Stimulated activated CD4-positive, alpha-beta T cell treated with anti-CD3 and anti-CD28 coated beads, Interleukin-2, amount 100 ng/mL, for 4 hours (primary cell): ENCODE data around the gene USP19.

Source experiments
- DNase-seq: peaks from one replicate; pipeline ENCODE4 v3.0.0-alpha.2; 2020; ENCODE audit warnings: low read depth

The USP19 gene, protein sequence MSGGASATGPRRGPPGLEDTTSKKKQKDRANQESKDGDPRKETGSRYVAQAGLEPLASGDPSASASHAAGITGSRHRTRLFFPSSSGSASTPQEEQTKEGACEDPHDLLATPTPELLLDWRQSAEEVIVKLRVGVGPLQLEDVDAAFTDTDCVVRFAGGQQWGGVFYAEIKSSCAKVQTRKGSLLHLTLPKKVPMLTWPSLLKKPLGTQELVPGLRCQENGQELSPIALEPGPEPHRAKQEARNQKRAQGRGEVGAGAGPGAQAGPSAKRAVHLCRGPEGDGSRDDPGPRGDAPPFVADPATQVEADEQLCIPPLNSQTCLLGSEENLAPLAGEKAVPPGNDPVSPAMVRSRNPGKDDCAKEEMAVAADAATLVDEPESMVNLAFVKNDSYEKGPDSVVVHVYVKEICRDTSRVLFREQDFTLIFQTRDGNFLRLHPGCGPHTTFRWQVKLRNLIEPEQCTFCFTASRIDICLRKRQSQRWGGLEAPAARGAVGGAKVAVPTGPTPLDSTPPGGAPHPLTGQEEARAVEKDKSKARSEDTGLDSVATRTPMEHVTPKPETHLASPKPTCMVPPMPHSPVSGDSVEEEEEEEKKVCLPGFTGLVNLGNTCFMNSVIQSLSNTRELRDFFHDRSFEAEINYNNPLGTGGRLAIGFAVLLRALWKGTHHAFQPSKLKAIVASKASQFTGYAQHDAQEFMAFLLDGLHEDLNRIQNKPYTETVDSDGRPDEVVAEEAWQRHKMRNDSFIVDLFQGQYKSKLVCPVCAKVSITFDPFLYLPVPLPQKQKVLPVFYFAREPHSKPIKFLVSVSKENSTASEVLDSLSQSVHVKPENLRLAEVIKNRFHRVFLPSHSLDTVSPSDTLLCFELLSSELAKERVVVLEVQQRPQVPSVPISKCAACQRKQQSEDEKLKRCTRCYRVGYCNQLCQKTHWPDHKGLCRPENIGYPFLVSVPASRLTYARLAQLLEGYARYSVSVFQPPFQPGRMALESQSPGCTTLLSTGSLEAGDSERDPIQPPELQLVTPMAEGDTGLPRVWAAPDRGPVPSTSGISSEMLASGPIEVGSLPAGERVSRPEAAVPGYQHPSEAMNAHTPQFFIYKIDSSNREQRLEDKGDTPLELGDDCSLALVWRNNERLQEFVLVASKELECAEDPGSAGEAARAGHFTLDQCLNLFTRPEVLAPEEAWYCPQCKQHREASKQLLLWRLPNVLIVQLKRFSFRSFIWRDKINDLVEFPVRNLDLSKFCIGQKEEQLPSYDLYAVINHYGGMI (N-terminal part only)

DNA sequence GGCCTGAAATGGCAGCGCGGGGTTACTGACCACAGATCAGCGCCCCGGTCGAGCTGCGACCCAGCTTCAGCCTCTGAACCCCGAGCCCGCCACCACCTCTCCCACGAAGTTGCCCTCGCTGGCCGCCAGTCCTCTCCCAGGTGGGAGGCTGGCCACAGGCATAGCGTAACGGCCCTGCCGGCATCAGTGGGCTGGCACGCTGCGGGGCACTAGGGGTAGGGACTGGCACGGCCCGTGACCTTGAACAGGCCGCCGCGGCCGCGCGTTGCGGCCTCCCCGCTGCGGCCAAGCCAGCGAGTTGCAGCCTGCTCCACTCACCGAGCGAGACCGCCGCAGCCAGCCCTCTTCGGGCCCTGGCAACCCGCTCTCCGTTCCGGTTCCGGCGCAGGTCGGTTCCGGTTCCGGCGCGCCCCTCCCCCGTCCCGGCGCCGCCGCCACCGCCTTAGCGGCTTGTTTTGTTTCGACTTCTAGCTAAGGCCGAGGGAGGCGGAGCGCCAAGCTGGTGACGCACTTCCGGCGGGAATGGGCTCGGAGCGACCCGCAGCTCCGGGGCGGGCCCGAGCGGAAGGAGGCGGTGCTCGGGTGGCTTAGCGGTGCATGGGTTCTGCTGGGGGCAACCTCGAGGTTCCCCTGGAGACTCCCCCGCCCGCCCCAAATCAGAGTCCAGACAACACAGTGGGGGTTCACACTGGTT lies at the start of gene USP19:
Gene USP19 (minus strand): TSS at position 386 of the 694 bp plus-strand sequence. CDS start 1,678 bp downstream, outside the sequence.
- peak; percentile 89 for DNase-seq

DNA sequence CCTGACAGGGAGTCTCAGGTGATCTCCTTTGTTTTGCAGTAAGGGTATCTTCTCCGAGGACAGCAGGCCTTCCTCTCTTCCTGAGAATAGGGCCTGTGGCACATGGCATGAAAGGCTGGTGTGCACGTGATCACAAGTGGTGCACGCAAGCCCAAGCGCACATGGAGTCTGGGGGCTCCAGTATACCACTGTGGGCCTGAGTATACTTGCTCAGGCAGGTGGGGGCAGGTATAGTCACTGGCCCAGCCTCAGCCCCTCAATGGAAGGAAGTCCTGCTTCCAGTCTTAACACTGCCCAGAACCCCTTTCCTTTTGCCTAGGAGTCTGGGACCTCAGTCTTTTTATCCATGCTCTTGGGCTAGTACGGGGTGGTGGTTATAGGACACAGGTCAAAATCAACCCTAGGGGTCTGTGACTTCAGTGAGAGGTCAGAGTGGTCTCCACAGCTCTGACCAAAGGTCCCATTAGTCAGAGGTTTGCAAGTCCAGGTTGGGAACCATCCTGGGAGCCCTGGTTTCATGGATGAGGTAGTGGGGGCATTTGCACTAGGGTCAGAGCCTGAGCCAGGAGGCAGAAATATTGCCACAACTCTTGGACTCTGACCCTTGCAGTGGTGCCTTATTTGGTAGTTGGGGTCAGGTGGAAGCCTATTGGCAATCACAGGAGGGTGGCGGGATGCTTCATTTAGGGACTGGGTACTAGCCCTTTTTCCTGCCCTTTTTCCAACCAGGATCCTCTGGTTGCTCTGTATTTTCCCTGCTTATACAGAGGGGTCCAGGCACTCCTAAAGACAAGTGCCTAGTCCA lies 46.3 kb upstream of the USP19 start:
- no peak for DNase-seq

DNA sequence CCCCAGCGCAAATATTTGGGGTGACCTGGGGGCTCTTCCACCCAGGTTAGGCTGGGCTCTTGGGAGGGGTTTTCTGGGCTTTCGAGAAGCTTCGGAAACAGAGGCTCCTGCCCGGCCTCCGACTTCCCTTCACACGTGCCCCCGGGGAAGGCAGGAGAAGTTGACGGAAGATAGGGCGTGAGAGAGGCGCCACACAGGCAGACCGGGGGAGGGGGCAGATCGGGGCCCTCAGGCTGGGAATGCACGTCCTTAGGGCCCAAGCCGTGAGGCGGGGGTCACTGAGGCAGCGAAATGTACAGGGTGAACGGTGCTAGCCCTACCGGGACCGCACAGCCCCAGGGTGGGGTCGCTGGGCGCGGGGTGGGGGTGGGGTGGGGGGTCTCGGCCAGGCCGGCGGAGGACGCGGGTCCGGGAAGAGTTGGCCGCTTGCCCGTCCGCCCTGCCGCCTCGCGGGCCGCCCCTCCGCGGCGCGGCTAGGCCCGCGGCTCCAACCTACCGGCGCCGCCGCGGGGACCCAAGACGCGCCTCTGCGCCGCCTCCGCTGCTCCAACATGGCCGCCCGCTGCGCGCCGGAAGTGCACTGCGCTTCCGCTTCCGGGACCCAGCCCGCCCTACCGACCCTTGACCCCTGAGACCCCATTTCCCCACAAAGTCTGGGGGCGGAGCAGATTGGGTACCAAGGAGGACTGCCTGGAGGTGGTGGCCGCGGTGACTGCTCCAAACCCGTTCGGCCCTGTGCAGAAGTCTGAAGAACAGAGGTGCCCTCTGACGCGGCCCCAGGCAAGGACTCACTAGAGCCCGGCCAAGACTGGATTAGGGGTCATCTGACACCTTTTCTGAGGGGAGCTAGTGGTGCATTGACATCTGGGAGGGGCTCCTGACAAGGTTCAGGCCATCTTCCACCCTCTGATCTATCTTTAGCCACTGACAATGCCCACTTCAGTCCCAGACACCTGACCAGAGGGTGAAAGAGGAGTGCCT lies 45.4 kb upstream of the USP19 start, which contains the start of gene CCDC71:
Gene CCDC71 (minus strand): TSS at position 561 of the 981 bp plus-strand sequence. CDS start 2,123 bp downstream, outside the sequence.
- peak; percentile 69 for DNase-seq

DNA sequence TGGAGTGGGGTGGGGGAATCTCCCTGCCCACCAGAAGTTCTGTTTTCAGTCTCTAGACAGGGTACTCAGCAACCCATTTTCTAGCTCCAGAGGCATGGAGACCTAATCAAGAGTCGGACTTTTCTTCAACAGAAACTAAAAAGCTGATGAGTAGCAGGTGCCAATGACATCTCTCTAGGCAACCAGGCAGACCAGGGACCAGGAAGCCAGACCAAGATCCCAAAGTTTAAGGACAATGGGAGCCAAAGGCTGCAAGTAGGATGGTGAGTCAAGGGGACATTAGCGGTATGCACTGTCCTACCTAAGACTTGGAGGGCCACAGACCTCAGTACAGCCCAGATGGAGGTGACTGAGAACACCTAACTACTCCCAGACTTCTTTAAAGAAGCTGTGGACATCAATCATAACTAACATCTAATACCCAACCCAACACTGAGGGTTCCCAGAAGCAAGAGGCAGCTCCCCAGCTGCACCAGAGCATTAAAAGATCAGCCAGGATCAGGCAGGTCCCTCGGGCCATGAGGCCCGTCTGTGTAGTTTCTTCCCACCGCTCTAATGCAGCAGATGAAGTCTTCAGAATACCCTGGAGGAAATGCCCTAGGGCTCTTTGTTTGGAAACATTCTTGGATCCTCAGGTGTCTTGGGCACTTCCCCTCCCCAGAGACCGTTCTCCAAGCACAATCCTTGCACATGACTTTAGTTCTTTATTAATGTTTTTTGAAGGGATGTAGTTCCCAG lies 44.5 kb upstream of the USP19 start:
- no peak for DNase-seq

DNA sequence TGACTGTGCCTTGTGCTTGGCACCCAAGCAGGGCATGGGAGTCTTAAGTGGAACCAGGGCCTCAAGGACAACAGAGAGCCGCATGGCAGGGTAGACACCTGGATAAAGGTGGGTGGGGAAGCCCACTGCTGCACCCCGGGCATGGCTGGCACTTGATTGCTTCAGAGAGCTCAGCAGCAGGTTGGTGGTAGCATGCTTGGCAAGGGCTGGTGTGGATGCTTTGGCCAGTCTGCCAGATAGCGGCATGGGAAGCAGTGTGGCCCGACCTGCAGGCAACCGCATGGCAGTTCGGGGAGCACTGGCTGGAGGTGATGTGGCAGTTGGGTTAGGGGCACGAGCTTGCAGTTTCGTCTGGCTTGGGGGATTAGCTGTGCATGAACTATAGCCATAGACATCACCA lies 43.0 kb upstream of the USP19 start:
- DNase-seq = no peak

DNA sequence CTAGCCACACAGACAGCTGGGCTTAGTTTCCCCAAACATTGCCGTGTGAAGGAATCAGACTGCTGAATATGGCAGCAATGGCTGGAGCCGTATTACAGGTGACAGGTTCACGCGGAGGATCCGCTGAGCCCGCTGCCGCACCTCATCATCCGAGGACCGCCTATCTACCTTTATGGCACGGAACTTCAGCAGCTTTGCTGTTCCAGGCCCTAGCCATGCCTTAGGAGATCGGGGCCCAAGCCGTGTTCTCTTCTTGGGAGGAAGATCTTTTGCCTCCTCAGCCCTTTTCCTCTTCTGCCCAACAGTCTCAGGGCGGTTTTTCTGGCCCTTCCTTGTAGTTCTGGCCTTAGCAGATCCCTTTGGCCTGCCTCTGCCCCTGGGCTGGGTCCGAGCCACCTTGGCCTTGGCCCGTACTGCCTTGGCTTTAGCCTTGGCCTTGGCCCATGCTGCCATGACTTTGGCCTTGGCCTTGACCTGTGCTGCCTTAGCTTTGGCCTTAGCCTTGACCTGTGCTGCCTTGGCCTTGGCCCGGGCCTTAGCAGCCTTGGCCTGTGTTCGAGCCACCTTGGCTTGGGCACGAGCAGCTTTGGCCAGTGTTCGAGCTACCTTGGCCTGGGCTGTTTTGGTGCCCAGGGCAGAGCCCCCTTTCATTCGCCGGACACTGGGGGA lies 42.3 kb upstream of the USP19 start:
- no peak for DNase-seq

DNA sequence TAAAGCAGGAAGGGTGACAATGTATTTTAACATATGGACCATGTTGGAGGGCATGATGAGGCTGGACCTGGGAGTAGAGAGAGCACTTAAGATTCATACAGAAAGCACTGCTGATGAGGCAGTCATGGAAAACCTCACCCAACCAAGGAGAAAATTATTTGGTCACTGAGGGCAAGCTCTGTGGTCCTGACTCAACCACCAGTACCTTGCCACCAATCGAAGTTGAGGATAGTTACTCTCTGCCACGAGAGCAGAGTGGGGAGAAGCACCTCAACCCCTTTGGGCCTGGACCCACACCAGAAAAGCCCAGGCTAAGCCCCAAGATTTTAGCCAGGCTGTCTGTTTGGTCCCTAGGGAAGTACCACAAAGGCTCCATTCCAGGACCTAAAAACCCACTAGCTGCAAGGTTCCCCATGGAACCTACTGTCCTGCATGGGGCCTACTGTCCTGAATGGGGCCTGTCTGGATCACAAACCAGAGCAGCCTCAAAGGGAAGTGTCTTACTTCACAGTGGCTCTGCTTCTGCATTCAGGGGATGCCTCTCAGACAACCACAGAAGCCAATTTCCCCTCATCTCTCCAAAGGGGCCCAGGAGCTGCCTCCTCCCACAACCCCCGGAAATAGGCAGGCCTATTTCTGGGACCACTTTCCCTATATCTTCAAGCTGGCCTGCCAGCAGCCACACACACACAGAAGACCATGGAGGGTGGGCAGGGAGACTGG lies 41.3 kb upstream of the USP19 start:
- DNase-seq = no peak

DNA sequence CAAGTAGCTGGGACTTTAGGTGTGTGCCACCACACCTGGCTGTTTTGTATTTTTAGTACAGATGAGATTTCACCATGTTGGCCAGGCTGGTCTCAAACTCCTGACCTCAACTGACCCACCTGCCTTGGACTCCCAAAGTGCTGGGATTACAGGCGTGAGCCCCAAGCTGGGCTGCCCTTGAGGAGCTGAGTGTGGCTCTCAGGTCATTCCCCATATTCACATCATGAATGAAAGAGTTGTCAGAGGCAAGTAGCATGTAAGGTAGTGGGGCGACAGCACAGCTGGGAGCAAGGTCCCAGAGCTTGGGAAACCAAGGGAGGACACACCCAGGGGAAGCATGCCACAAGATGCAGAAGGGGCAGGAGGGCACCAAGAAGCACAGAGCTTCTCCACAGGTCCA lies 40.6 kb upstream of the USP19 start:
- no peak for DNase-seq

DNA sequence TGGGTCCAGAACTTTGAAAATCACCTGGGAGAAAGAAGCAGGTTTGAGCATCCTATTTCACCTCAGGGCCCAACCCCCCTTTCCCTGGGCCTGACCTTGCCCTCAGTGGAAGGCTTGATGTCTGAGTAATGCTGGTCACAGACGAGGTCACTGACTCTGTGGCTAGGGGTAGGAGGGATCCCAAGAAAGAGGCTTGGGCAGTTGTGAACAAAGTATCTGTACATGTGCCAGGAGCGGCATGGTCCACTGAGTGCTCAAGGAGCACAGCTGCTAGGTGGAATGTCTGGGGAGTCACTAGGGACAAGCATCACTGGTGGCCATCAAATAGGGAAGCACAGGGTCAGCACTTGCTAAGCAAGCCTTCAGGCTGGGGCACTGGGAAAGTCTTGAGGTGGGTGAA lies 38.2 kb upstream of the USP19 start:
- DNase-seq = no peak

DNA sequence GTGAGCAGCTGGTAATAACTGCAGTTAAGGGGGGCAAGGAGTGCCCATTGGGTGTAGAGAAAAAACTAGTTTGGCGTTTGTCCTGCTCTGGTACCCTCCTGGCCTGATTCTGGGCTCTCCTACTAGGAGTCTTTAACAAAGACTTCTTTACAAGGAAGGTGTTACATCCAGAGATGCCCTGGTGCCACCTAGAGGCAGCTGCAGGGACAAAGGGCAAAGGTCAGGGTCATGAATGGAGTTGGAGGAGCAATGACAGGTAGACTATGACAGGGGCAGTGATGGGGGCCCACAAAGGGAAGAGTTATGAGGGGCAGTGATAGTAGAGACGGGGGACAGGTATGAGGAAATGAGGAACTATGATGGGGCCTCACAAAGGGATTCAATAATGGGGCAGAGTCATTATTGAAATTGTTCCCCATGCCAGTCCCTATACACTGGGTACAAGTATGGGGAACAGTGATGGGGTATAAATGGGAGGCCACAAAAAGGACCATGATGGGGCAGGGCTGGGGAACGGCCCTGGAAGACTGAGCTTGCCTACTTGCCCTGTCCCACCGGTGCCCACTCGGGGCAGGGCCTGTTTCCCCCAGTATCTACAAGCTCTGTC lies 37.6 kb upstream of the USP19 start:
- DNase-seq = peak; percentile 54

DNA sequence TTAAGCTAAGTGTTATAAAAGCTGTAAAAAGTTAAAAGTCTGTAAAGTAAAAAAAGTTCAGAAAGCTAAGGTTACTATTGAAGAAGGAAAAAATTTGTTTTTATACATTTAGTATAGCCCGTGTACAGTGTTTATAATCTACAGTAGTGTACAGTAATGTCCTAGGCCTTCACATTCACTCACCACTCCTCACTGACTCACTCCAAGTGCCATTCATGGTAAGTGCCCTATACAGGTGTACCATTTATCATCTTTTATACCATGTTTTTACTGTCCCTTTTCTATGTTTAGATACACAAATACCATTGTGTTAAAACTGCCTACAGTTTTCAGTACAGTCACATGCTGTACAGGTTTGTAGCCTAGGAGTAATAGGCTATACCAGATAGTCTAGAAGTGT lies 36.7 kb upstream of the USP19 start:
- no peak for DNase-seq

DNA sequence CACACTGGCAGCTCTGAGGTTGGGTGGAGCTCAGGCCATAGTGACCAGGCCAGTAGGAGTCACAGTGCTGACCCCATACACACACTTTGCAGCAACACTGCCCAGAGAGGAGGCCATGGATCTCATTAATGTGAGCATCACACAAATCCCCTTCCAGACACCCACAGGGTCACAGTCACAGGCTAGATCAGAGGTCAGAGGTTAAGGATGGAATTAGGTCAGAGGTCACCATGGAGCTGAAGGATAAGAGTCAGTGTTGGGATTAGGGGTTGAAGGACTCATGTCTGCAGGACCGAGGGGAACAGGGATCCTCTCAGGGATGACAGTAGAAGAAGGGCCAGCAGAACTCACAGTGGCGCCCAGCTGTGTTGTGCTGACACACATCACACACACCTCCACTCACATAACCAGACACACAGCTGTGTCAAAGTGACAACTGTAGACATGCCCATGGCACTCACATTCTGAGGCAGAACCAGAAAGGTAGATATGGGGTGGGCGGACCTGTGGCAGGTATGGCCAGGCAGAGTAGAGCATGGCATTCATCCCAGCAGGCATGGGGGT lies 32.8 kb upstream of the USP19 start:
- DNase-seq = no peak

DNA sequence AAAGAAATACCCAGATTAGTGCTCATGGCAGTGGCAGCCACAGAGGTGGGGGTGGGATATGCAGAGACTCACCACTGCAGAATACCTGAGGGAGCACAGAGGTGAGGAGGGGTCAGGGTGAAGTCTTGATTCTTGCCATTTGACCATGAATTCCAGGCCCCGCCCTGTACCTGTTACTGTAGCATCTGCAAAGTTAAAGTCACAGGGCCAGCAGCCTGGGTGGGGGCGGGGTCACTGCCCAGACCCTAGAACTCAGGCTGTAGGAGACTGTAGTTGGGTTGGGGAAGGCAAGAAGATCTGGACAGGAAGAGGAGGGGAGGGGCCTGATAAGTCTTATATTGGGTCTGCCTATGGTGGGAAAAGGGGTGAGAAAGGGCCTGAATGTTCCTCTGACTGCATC lies 31.0 kb upstream of the USP19 start:
- DNase-seq = no peak

DNA sequence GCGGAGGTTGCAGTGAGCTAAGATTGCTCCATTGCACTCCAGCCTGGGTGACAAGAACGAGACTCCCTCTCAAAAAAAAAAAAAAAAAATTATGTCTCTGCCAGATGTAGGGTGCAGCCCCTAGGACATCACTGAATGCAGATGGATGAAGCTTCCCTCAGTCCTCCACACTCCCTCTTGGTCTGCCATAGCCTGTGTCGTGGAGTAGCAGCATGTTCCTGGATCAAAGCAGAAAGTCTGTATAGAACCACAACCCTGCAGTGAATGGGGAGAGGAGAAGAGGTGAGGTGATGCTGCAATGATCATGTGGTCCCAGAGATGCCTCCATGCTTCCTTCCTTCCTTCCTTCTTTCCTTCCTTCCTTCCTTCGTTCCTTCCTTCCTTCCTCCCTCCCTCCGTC lies 27.5 kb upstream of the USP19 start:
- no peak for DNase-seq

DNA sequence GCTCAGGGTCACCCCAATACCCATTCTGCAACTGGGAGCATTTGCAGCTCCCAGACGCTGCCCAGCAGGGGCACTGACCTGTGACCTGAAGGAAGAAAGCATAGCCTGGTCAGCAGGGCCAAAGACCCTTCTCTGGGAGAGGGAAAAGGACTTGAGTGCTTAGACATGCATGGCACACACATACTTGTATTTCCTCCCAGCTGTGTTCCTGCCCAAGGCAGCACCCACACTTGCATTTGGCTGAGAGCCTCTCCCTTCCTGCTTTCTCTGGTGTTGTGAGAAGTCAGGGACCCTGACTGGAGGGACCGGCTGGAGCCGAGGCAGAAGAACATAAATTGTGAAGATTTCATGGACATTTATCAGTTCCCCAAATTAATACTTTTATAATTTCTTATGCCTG lies 19.5 kb upstream of the USP19 start:
- DNase-seq = no peak

DNA sequence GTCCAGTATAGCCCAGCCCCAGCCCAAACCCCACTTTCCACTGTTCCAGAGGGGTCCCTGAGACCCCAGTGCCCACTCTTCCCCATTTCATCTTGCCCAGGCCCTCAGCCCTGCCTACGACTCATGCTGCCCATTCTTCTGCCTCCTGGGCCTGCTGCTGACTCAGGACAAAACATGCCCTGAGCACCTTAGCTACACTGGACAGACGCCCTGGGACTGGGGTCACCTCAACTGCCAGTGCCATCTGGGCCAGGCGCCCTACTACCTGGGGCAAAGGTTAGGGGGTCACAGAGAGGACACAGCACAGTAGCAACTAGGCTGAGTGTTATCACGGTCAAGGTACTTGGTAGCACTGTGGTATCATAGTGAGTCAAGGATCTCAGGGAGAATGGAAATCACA lies 14.9 kb upstream of the USP19 start:
- no peak for DNase-seq
